ENCODE data around the gene CITED4. TPM values are rescaled to one million over a fixed set of nuclear protein-coding genes. Genes with fewer than 3 reads are reported as not detected.

The CITED4 gene
- total RNA-seq, 5 donors from 2014 or later (not counting 1 experiment from before 2014, with no cell fraction given): 23.4 to 37.0 (median 28.4) TPM

GRCh38 chr1:40858856-40859416 is 3.2 kb downstream of the CITED4 start:
- ChIA-PET CTCF (interaction anchor here (0.6 to 1.1 kb wide), 2 partner anchors 23 to 145 kb away, joined by 3 to 4 read pairs; no protein-coding TSS in a partner anchor), POLR2A (no interaction called here)
- no peaks in the 10 kb centered on the region for H3K9me3 ChIP-seq
- no peaks in the 10 kb centered on the region for H3K36me3 ChIP-seq (ENCODE audit: control insufficient read depth in 2 of 2, extremely low read depth in 1 of 2, insufficient read depth in 1 of 2, low read length in 1 of 2)
- H3K4me3 ChIP-seq (ENCODE audit: control insufficient read depth in 1 of 2, extremely low read depth in 1 of 2, low read length in 1 of 2): no peak overlapping the region
- Mint-ChIP-seq H3K9me3 (no peaks in the 10 kb centered on the region), H3K27me3 (peaks cover 0 to 4% of the 10 kb centered on the region in 2 donors), H3K36me3 (no peaks in the 10 kb centered on the region), H3K4me3 (no peak overlapping the region), H3K4me1 (peaks cover 11 to 16% (median 14%) of the 10 kb centered on the region in 3 donors), H3K27ac (no peak overlapping the region)
- H3K27ac ChIP-seq (ENCODE audit: low read length): no peak overlapping the region
- no peak for DNase-seq
- H3K4me1 ChIP-seq (ENCODE audit: control insufficient read depth in 1 of 2, extremely low read depth in 1 of 2, insufficient read depth in 2 of 2, low read length in 2 of 2): peaks cover 3 to 19% of the 10 kb centered on the region in 2 experiments
- no peak for ATAC-seq (replicated peaks in 1 of 4)
- H3K27me3 ChIP-seq (replicated peaks in 1 of 2; ENCODE audit: control insufficient read depth in 2 of 2, extremely low read depth in 1 of 2, insufficient read depth in 2 of 2, low read length in 1 of 2): peaks cover 0 to 13% of the 10 kb centered on the region in 2 experiments
- 100% methylated on average over 2 of the region's 4 CpGs for WGBS (ENCODE audit: insufficient coverage)

GRCh38 chr1:40857737-40858136 is 4.4 kb downstream of the CITED4 start:
- Histone ChIP-seq H3K4me3 (ENCODE audit: control insufficient read depth in 1 of 2, extremely low read depth in 1 of 2, low read length in 1 of 2) (no peak overlapping the region), H3K27ac (ENCODE audit: low read length) (no peak overlapping the region), H3K27me3 (replicated peaks in 1 of 2; ENCODE audit: control insufficient read depth in 2 of 2, extremely low read depth in 1 of 2, insufficient read depth in 2 of 2, low read length in 1 of 2) (peaks cover 0 to 13% of the 10 kb centered on the region in 2 experiments), H3K4me1 (ENCODE audit: control insufficient read depth in 1 of 2, extremely low read depth in 1 of 2, insufficient read depth in 2 of 2, low read length in 2 of 2) (peaks cover under 1 to 11% of the 10 kb centered on the region in 2 experiments), H3K9me3 (no peaks in the 10 kb centered on the region), H3K36me3 (ENCODE audit: control insufficient read depth in 2 of 2, extremely low read depth in 1 of 2, insufficient read depth in 1 of 2, low read length in 1 of 2) (no peaks in the 10 kb centered on the region)
- ATAC-seq (replicated peaks in 1 of 4): no peak
- POLR2A ChIA-PET: interaction anchor here in 1 of 2 donors (0.6 to 0.7 kb wide), 2 partner anchors 18 to 42 kb away, joined by 4 to 5 read pairs; no protein-coding TSS in a partner anchor
- Mint-ChIP-seq H3K4me1 (peaks cover 8 to 12% (median 9%) of the 10 kb centered on the region in 3 donors), H3K36me3 (no peaks in the 10 kb centered on the region), H3K4me3 (no peak overlapping the region), H3K9me3 (no peaks in the 10 kb centered on the region), H3K27ac (no peak overlapping the region), H3K27me3 (peaks cover 0 to 4% of the 10 kb centered on the region in 2 donors)
- CTCF ChIA-PET: interaction anchor here (1.0 to 1.1 kb wide), 2 partner anchors 83 to 146 kb away, joined by 3 to 8 read pairs; no protein-coding TSS in a partner anchor
- DNase-seq: no peak
- WGBS (ENCODE audit: insufficient coverage): no CpG with 5 or more reads among the region's 2 CpGs

- Histone ChIP-seq H3K4me1 (ENCODE audit: control insufficient read depth in 1 of 2, extremely low read depth in 1 of 2, insufficient read depth in 2 of 2, low read length in 2 of 2) (peaks cover 0 to 8% of the 10 kb centered on the region in 2 experiments), H3K36me3 (ENCODE audit: control insufficient read depth in 2 of 2, extremely low read depth in 1 of 2, insufficient read depth in 1 of 2, low read length in 1 of 2) (no peaks in the 10 kb centered on the region), H3K27me3 (replicated peaks in 1 of 2; ENCODE audit: control insufficient read depth in 2 of 2, extremely low read depth in 1 of 2, insufficient read depth in 2 of 2, low read length in 1 of 2) (peaks cover 0 to 13% of the 10 kb centered on the region in 2 experiments), H3K9me3 (no peaks in the 10 kb centered on the region), H3K4me3 (ENCODE audit: control insufficient read depth in 1 of 2, extremely low read depth in 1 of 2, low read length in 1 of 2) (no peak overlapping the region), H3K27ac (ENCODE audit: low read length) (no peak overlapping the region)
- WGBS (ENCODE audit: insufficient coverage): 87% methylated on average over 6 of the region's 9 CpGs
- Mint-ChIP-seq H3K27me3 (peaks cover 0 to 4% of the 10 kb centered on the region in 2 donors), H3K9me3 (no peaks in the 10 kb centered on the region), H3K36me3 (no peaks in the 10 kb centered on the region), H3K4me3 (no peak overlapping the region), H3K27ac (no peak overlapping the region), H3K4me1 (peaks cover 4 to 8% (median 6%) of the 10 kb centered on the region in 3 donors)
- no peak for ATAC-seq (replicated peaks in 1 of 4)
- ChIA-PET POLR2A (no interaction called here), CTCF (no interaction called here)
- no peak for DNase-seq
Measured at GRCh38 chr1:40856656-40857302, 5.4 kb downstream of the CITED4 start.

GRCh38 chr1:40856116-40856515 is 6.0 kb downstream of the CITED4 start:
- H3K4me1 Mint-ChIP-seq: peaks cover 4 to 8% (median 6%) of the 10 kb centered on the region in 3 donors
- Histone ChIP-seq H3K9me3 (no peaks in the 10 kb centered on the region), H3K4me3 (ENCODE audit: control insufficient read depth in 1 of 2, extremely low read depth in 1 of 2, low read length in 1 of 2) (no peak overlapping the region), H3K27me3 (replicated peaks in 1 of 2; ENCODE audit: control insufficient read depth in 2 of 2, extremely low read depth in 1 of 2, insufficient read depth in 2 of 2, low read length in 1 of 2) (peaks cover 0 to 11% of the 10 kb centered on the region in 2 experiments), H3K27ac (ENCODE audit: low read length) (no peak overlapping the region), H3K36me3 (ENCODE audit: control insufficient read depth in 2 of 2, extremely low read depth in 1 of 2, insufficient read depth in 1 of 2, low read length in 1 of 2) (no peaks in the 10 kb centered on the region), H3K4me1 (ENCODE audit: control insufficient read depth in 1 of 2, extremely low read depth in 1 of 2, insufficient read depth in 2 of 2, low read length in 2 of 2) (peaks cover 0 to 7% of the 10 kb centered on the region in 2 experiments)
- 83% methylated on average over 1 of the region's 3 CpGs for WGBS (ENCODE audit: insufficient coverage)
- DNase-seq (no peak), ATAC-seq (replicated peaks in 1 of 4) (no peak)
- H3K27me3 Mint-ChIP-seq: peaks cover 0 to 4% of the 10 kb centered on the region in 2 donors
- H3K4me3 Mint-ChIP-seq: no peak overlapping the region
- no peaks in the 10 kb centered on the region for H3K36me3 Mint-ChIP-seq
- ChIA-PET CTCF (interaction anchor here in 1 of 2 donors (0.8 kb wide), 1 partner anchor 8 kb away, joined by 4 read pairs; no protein-coding TSS in a partner anchor), POLR2A (no interaction called here)
- no peak overlapping the region for H3K27ac Mint-ChIP-seq
- no peaks in the 10 kb centered on the region for H3K9me3 Mint-ChIP-seq

GRCh38 chr1:40855513-40855912 is 6.7 kb downstream of the CITED4 start:
- Histone ChIP-seq H3K27ac (ENCODE audit: low read length) (no peak overlapping the region), H3K9me3 (no peaks in the 10 kb centered on the region), H3K4me3 (ENCODE audit: control insufficient read depth in 1 of 2, extremely low read depth in 1 of 2, low read length in 1 of 2) (no peak overlapping the region), H3K36me3 (ENCODE audit: control insufficient read depth in 2 of 2, extremely low read depth in 1 of 2, insufficient read depth in 1 of 2, low read length in 1 of 2) (no peaks in the 10 kb centered on the region), H3K27me3 (replicated peaks in 1 of 2; ENCODE audit: control insufficient read depth in 2 of 2, extremely low read depth in 1 of 2, insufficient read depth in 2 of 2, low read length in 1 of 2) (peaks cover 0 to 5% of the 10 kb centered on the region in 2 experiments), H3K4me1 (ENCODE audit: control insufficient read depth in 1 of 2, extremely low read depth in 1 of 2, insufficient read depth in 2 of 2, low read length in 2 of 2) (peaks cover 0 to under 1% of the 10 kb centered on the region in 2 experiments)
- no peaks in the 10 kb centered on the region for H3K36me3 Mint-ChIP-seq
- ChIA-PET CTCF (interaction anchor here in 1 of 2 donors (0.8 kb wide), 1 partner anchor 8 kb away, joined by 4 read pairs; no protein-coding TSS in a partner anchor), POLR2A (interaction anchor here in 1 of 2 donors (0.5 kb wide), 1 partner anchor 123 kb away, joined by 8 read pairs; no protein-coding TSS in a partner anchor)
- DNase-seq: peak in 6 of 35 experiments; percentile 11 to 35 (median 13)
- no peaks in the 10 kb centered on the region for H3K9me3 Mint-ChIP-seq
- no peaks in the 10 kb centered on the region for H3K27me3 Mint-ChIP-seq
- WGBS (ENCODE audit: insufficient coverage): 84% methylated on average over 5 of the region's 6 CpGs
- H3K4me1 Mint-ChIP-seq: peaks cover 0 to 3% (median 1%) of the 10 kb centered on the region in 3 donors
- ATAC-seq (replicated peaks in 1 of 4): peak in 2 of 4 experiments; percentile 35 to 40
- H3K4me3 Mint-ChIP-seq: no peak overlapping the region
- no peak overlapping the region for H3K27ac Mint-ChIP-seq

GRCh38 chr1:40853885-40854170 is 8.3 kb downstream of the CITED4 start:
- 94% methylated on average over 5 of the region's 5 CpGs for WGBS (ENCODE audit: insufficient coverage)
- peaks cover 0 to 3% of the 10 kb centered on the region in 2 experiments for H3K27me3 ChIP-seq (replicated peaks in 1 of 2; ENCODE audit: control insufficient read depth in 2 of 2, extremely low read depth in 1 of 2, insufficient read depth in 2 of 2, low read length in 1 of 2)
- H3K27ac Mint-ChIP-seq: no peak overlapping the region
- no peaks in the 10 kb centered on the region for H3K9me3 ChIP-seq
- H3K9me3 Mint-ChIP-seq: no peaks in the 10 kb centered on the region
- CTCF ChIA-PET: interaction anchor here (0.6 to 1.4 kb wide), 4 partner anchors 9 to 241 kb away, joined by 3 to 6 read pairs (median 4); no protein-coding TSS in a partner anchor
- POLR2A ChIA-PET: interaction anchor here in 1 of 2 donors (0.6 kb wide), 1 partner anchor 100 kb away, joined by 3 read pairs; no protein-coding TSS in a partner anchor
- no peak overlapping the region for H3K4me3 Mint-ChIP-seq
- H3K36me3 Mint-ChIP-seq: no peaks in the 10 kb centered on the region
- DNase-seq (no peak), ATAC-seq (replicated peaks in 1 of 4) (no peak)
- no peaks in the 10 kb centered on the region for H3K36me3 ChIP-seq (ENCODE audit: control insufficient read depth in 2 of 2, extremely low read depth in 1 of 2, insufficient read depth in 1 of 2, low read length in 1 of 2)
- H3K27me3 Mint-ChIP-seq: no peaks in the 10 kb centered on the region
- peaks cover 0 to 6% (median 5%) of the 10 kb centered on the region in 3 donors for H3K4me1 Mint-ChIP-seq
- H3K4me3 ChIP-seq (ENCODE audit: control insufficient read depth in 1 of 2, extremely low read depth in 1 of 2, low read length in 1 of 2): no peak overlapping the region
- H3K4me1 ChIP-seq (ENCODE audit: control insufficient read depth in 1 of 2, extremely low read depth in 1 of 2, insufficient read depth in 2 of 2, low read length in 2 of 2): peaks cover 0 to 6% of the 10 kb centered on the region in 2 experiments
- H3K27ac ChIP-seq (ENCODE audit: low read length): no peak overlapping the region

Data from T-cell (primary cell).